ENCODE data around the gene NUP107.

Gene NUP107

DNA sequence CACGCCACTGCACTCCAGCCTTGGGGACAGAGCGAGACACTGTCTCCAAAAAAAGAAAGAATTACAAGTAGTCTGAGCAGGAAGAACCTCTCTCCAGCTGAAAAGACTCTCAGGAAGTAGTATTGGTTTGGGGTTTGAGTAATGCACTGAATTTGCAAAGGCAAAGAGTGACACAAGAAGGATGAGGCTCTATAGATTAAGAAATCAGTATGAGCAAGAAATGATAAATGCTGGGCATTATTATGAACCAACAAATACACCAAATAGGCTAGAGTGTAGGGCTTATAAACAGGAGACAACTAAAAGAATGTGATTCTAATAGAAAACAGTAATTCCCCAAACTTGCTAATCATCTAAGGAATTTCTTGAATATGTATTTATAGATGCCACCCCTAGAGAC, 56.6 kb downstream of the NUP107 start:
- DNase-seq: no peak

DNA sequence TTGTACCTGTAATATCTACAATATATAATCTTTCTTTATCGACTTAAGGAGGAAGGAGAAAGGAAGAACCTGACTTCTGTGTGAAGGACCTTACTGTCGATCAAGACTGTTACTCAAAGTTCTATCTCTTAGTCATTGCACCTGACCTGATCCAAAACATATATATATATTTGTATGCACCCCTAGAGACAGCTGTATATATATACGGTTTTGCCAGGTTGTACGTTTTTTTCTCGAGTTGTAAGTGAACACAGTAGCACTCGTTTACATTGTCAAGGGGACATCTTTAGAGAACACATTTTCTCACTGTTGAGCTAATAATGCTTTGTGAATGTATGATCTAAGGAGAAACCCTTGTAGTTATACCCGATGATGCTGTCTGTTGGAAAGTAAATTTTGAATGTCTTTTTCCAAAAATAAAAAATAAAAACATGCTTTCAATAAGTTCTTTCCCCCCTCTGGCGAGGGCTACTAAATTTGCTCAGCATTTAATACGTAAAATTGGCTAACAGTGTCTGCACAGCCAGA, 58.7 kb downstream of the NUP107 start:
- no peak for DNase-seq

DNA sequence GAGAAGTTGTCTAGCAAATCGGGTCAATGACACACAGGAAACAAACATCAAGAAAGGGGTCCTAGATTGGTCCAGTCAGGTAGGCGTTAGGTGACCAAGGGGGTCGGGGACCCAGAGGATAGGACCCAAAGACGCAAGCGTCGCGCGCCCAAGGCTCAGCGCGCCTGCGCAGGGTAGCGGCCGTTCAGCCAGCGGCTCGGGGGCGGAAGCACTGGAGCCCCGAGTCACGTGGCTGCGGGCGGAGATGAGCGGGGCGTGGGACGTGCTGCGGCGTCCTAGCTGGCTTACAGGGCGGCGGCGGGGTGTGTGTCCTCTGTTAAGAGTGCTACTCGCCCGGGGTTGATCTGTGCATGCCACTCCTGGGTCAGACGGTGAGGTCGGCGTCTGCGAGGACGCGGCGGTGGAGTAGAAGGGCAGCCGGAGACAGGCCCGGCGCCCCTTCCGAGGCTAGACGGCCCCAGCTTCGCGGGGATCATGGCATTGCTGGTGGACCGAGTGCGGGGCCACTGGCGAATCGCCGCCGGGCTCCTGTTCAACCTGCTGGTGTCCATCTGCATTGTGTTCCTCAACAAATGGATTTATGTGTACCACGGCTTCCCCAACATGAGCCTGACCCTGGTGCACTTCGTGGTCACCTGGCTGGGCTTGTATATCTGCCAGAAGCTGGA, 59.3 kb downstream of the NUP107 start, which contains the start of gene SLC35E3:
TSS of gene SLC35E3 (plus strand) at position 273 of the 668 bp plus-strand sequence. CDS start at position 475, 202 bp downstream.
- peak; percentile 91 for DNase-seq

- DNase-seq: peak; percentile 24
These were observed 59.9 kb downstream of the NUP107 start for GRCh38 chr12:68746572-68747180.

DNA sequence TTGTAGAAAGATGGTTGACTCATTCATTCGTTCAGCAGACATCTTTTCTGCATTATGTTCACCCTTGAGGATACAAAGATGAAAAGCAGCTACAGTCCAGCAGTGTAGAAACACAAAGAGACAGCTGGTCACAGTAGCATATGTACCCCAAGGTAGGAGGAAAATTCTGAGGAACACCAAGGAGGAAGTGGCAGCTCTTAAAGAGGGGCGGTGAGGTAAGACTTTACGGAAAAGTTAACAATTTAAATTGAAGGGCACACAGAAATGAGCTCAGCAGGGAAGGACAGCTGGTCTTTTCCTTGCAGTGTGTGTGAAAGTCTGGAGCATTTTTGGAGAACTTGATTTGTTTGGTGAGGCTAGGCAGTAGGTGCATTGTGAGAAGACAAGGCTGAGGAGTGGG, 62.7 kb downstream of the NUP107 start:
- no peak for DNase-seq

DNA sequence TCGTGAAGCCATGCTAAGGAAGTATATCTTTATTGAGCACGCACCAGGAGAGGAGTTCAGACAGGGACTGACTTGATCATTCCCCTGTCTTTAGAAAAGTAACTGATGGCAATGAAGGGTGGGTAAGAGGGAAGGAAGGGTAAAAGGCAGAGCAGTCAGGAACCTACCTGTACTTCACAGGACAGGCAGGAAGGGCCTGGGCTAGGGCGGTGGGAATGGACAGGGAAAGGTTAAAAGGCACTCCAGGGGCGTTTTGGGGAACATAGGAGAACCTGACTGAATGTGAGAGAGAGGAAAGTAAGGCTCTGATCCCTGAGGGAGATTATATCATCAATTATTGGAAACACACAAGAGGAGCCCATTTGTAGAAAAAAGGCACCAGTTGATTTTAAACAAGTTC, 63.1 kb downstream of the NUP107 start:
- DNase-seq: no peak

GRCh38 chr12:68750506-68750905, 63.7 kb downstream of the NUP107 start:
- no peak for DNase-seq

GRCh38 chr12:68755536-68756243, 68.9 kb downstream of the NUP107 start:
- no peak for DNase-seq

GRCh38 chr12:68759852-68760251, 73.1 kb downstream of the NUP107 start:
- no peak for DNase-seq

DNA sequence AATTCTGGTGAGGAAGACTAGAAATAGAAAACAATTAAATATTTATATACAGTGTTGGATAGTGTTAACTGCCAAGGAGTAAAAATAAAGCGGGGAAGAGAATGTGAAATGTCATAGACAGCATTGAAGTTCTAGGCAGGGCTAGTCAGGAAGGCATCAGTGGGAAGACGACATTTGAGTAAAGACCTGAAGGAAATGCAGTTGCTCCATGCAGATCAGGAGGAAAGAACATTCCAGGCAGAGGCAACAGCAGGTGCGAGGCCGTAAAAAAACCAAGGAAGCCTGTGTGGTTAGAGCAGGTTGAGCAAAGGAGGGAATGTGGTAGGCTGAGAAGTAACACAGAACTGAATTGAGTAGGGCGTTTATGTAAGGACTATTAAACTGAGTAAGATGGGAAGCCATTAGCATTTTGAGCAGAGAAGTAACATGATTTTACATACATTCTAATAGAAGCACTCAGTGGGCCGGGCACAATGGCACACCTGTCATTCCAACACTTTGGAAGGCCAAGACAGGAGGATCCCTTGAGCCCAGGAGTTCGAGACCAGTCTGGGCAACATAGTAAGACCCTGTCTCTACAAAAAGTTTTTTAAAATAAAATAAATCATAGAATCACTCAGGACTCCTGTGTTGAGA, 74.1 kb downstream of the NUP107 start:
- no peak for DNase-seq

DNA sequence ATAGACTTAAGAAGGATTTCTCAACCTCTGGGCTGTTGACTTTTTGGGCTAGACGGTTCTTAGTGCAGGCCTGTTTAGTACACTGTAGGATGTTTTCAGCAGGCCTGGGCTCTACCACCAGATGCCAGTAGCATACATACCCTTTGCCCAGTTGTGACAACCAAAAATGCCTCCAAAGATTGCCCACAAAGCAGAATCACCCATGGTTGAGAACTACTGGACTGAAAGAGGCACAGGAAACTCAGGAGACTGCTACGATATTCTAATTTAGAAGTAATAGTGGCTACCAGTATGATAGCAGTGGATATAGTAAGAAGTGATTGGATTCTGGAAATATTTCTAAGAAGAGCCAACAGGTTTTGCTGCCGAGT, 74.6 kb downstream of the NUP107 start:
- no peak for DNase-seq

GRCh38 chr12:68761901-68762630, 75.3 kb downstream of the NUP107 start:
- no peak for DNase-seq

DNA sequence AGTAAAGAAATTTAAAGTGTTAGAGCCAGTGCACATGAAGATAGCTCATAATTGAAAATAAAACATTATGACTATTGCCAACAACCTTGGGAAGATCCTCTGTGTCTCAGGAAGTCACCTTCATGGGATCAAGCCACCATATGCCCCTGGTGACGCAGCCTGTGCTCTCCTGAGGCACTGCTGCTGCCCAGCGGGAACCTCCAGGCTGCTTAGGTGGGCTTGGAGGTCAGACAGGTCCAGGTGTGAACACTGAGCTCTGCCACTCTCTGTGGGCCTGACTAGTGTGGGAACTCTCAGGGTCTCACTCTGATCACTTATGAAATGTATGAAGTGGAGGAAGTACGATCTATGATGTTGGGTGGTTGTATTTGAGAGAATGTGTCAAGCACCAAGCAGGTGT, 75.9 kb downstream of the NUP107 start:
- DNase-seq: no peak

DNA sequence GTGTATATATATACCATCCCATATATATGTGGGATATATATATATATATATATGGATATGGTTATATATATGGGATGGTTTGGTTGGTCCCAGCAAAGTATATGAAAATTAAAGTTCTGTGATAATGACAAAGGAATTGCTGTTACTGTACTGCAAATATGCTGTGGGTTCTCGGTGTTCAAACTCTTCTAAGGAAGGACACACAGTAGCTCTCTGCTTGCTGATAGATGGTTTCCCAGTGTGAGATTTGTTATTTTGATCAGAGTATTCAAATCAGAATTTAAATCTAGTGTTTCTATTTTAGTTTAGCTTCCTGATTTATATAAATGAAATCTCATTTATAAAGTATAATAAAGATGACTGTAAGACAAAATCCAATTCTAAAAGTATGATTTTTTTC, 78.9 kb downstream of the NUP107 start:
- no peak for DNase-seq

- no peak for DNase-seq
These were observed 79.9 kb downstream of the NUP107 start for GRCh38 chr12:68766646-68767045.

- no peak for DNase-seq
These were observed 80.4 kb downstream of the NUP107 start for GRCh38 chr12:68767191-68767590.

- DNase-seq: no peak
These were observed 81.7 kb downstream of the NUP107 start for GRCh38 chr12:68768431-68768939.

DNA sequence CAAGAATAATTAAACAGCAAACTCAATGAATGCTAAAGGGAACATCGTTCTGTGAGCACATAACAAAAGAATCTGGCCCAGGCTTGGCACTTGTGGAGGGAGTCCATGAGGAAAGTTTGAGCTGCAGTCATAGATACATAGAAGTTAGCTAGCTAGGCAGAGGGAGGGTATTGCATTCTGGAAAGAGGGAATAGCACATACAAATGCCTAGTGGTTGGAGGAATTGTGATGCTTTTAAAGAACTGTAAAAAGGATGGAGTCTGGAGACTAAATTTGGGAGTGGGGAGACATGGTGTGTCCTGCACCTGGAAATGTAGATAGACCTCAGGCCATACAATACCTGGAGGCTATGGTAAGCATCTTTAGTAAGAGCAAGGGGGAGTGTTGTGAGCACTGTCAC, 83.2 kb downstream of the NUP107 start:
- DNase-seq: no peak

- DNase-seq: no peak
These were observed 84.6 kb downstream of the NUP107 start for GRCh38 chr12:68771223-68771925.

- no peak for DNase-seq
These were observed 85.9 kb downstream of the NUP107 start for GRCh38 chr12:68772714-68773113.

DNA sequence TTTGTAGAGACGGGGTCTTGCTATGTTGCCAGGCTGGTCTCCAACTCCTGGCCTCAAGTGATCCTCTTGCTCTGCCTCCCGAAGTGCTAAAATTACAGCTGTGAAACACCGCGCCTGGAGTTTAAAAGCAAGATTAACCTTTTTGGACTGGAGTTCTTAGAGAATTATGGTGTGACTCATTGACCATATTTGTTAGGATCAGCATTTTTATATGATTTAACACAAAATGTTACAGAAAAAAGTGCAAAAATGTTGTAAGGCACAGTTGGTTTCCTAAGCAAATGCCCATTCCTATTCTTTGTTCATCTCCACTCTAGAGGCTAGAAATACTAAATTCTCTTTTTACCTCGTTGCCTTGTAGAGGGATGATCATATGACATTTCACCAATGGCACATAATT, 86.8 kb downstream of the NUP107 start:
- no peak for DNase-seq

DNA sequence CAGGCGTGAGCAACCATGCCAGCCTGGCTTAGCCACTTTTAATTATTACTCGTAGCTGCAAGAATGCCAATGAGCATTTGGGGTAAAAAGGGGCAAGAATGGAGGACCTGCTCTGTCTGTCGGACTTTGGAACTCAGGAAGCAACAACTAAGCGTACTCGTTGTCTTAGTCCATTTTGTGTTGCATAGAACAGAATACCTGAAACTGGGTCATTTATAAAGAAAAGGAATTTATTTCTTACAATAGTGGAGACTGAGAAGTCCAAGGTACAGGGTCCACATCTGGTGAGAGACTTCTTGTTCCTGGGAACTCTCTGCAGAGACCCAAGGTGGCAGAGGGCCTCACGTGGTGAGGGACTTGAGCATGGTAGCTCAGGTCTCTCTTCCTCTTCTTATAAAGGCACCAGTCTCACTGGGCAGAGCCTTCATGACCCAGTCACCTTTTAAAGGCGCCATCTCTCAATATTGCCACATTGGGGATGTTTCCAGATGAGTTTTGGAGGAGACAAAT, 88.4 kb downstream of the NUP107 start:
- DNase-seq: no peak

Data from stimulated activated CD4-positive, alpha-beta T cell treated with anti-CD3 and anti-CD28 coated beads, Interleukin-4, amount 100 ng/mL, for 1 hour (primary cell).